Endothelial cell of umbilical vein (primary cell): ENCODE results near the gene MDH1. TPM values are rescaled to one million over a fixed set of nuclear protein-coding genes. Genes with fewer than 3 reads are reported as not detected.

Experiments used
- BruUV-seq: library from RNA; stranded (reverse); fragments of 400-500 nt; replicated peaks from 2 replicates; lab custom pipeline; 2021; lab: Mats Ljungman, UMichigan
- CTCF ChIA-PET: fragments of 300-600, 350-600 bp; sonication (Branson Sonifier 250); formaldehyde crosslinking; loops from one replicate; lab custom pipeline; 2021; ENCODE audit warnings: antibody characterized with exemption, inconsistent platforms; lab: Charles Lee
- POLR2A ChIA-PET: fragments of 300-600, 350-600 bp; sonication (Branson Sonifier 250); formaldehyde crosslinking; loops from one replicate; lab custom pipeline; 2021; ENCODE audit warnings: antibody characterized with exemption, inconsistent platforms; lab: Charles Lee
- DNase-seq: peaks from one replicate; pipeline ENCODE4 v3.0.0-alpha.2; 2011; ENCODE audit warnings: low read depth, low spot score
- FAIRE-seq: peaks from 2 replicates; lab custom pipeline; 2011; peaks lifted over from hg19 to GRCh38; lab: Jason Lieb, UNC
- H2AFZ ChIP-seq: 2 replicates; pipeline ENCODE4 v1.6.0; 2012; ENCODE audit warnings: low read depth, low read length, control low read depth, inconsistent platforms
- H3K27ac ChIP-seq: 2 replicates; pipeline ENCODE4 v1.5.1; 2011; ENCODE audit warnings: low read depth, mild to moderate bottlenecking, control low read depth, low read length, moderate library complexity; ENCODE audit not compliant: insufficient read depth
- H3K27me3 ChIP-seq, 2 experiments: 2 replicates each; pipeline versions ENCODE4 v1.6.0 to v1.6.1; 2011; ENCODE audit warnings: low read length in 2 of 2, mixed read lengths in 1 of 2; ENCODE audit not compliant: control insufficient read depth in 2 of 2, insufficient read depth in 2 of 2
- H3K36me3 ChIP-seq, 2 experiments: 2 replicates in 1 of 2; 3 replicates in 1 of 2; pipeline ENCODE4 v1.5.1; 2011; ENCODE audit warnings: low read length in 2 of 2, mild to moderate bottlenecking in 1 of 2, moderate library complexity in 1 of 2; ENCODE audit not compliant: control insufficient read depth in 2 of 2, insufficient read depth in 2 of 2; ENCODE audit errors: extremely low read depth in 1 of 2
- H3K4me1 ChIP-seq: 3 replicates; pipeline ENCODE4 v1.5.1; 2011; ENCODE audit warnings: mild to moderate bottlenecking, low read length; ENCODE audit not compliant: control insufficient read depth, insufficient read depth; ENCODE audit errors: extremely low read depth
- H3K4me2 ChIP-seq: 2 replicates; pipeline ENCODE4 v1.6.1; 2011; ENCODE audit warnings: low read length, control low read depth, mixed read lengths; ENCODE audit not compliant: insufficient read depth
- H3K4me3 ChIP-seq, 3 experiments: fragments of 200-600 bp in 1 of 3; sonication (generic), shearing (Covaris generic) in 1 of 3; replicated peaks in 1 of 3; 2 replicates each; pipeline ENCODE4 v1.5.1; 2011 to 2016; ENCODE audit warnings: control low read depth in 3 of 3, low read length in 3 of 3, mild to moderate bottlenecking in 2 of 3, inconsistent platforms in 1 of 3, low read depth in 1 of 3, moderate library complexity in 1 of 3; ENCODE audit not compliant: insufficient read depth in 1 of 3
- H3K79me2 ChIP-seq: 2 replicates; pipeline ENCODE4 v1.6.0; 2012; ENCODE audit warnings: low read length, inconsistent platforms; ENCODE audit not compliant: control insufficient read depth, insufficient read depth
- H3K9ac ChIP-seq: replicated peaks from 2 replicates; pipeline ENCODE3; 2011; ENCODE audit warnings: low read length, control low read depth; ENCODE audit not compliant: insufficient read depth; ENCODE audit errors: extremely low read depth
- H3K9me1 ChIP-seq: replicated peaks from 3 replicates; pipeline ENCODE4 v1.6.0; 2011; ENCODE audit warnings: mild to moderate bottlenecking, low read length; ENCODE audit not compliant: control insufficient read depth, insufficient read depth; ENCODE audit errors: extremely low read depth
- H3K9me3 ChIP-seq: replicated peaks from 2 replicates; pipeline ENCODE4 v1.5.1; 2012; ENCODE audit warnings: low read length, inconsistent platforms; ENCODE audit not compliant: control insufficient read depth, insufficient read depth
- H4K20me1 ChIP-seq: replicated peaks from 2 replicates; pipeline ENCODE3; 2011; ENCODE audit warnings: mild to moderate bottlenecking, low read length; ENCODE audit not compliant: control insufficient read depth, insufficient read depth; ENCODE audit errors: extremely low read depth
- CTCF ChIP-seq, 2 donors: IDR thresholded peaks; 1 replicate in 1 of 2; 2 replicates in 1 of 2; pipeline ENCODE4 v1.5.1; 2011; ENCODE audit warnings: low read length in 2 of 2, mild to moderate bottlenecking in 2 of 2, moderate library complexity in 2 of 2, control low read depth in 1 of 2, inconsistent platforms in 1 of 2, low read depth in 1 of 2; ENCODE audit not compliant: insufficient read depth in 1 of 2; ENCODE audit errors: extremely low read depth in 1 of 2
- EZH2 ChIP-seq: IDR thresholded peaks from 2 replicates; pipeline ENCODE4 v1.6.1; 2012; ENCODE audit warnings: borderline replicate concordance, low read depth, mild to moderate bottlenecking, moderate library complexity, low read length, inconsistent platforms; ENCODE audit not compliant: severe bottlenecking
- FOS ChIP-seq: IDR thresholded peaks from 2 replicates; pipeline ENCODE4 v1.6.1; 2011; ENCODE audit warnings: mild to moderate bottlenecking, low read length, moderate library complexity, borderline replicate concordance; ENCODE audit not compliant: insufficient read depth
- GATA2 ChIP-seq: IDR thresholded peaks from 2 replicates; pipeline ENCODE4 v1.7.0; 2011; ENCODE audit warnings: low read depth, mild to moderate bottlenecking, moderate library complexity, mixed read lengths, low read length; ENCODE audit not compliant: insufficient read length, insufficient read depth
- JUN ChIP-seq: IDR thresholded peaks from 2 replicates; pipeline ENCODE4 v1.6.1; 2011; ENCODE audit warnings: borderline replicate concordance, low read depth; ENCODE audit not compliant: insufficient read length, insufficient read depth
- MYC ChIP-seq: IDR thresholded peaks from one replicate; pipeline ENCODE4 v1.6.1; 2011; ENCODE audit warnings: mild to moderate bottlenecking, low read depth, low read length
- POLR2A ChIP-seq: IDR thresholded peaks from 2 replicates; pipeline ENCODE4 v1.6.1; 2012; ENCODE audit warnings: low read depth, mild to moderate bottlenecking, control low read depth, low read length
- POLR2AphosphoS5 ChIP-seq: IDR thresholded peaks from 2 replicates; pipeline ENCODE4 v1.6.1; 2012; ENCODE audit warnings: low read depth, mild to moderate bottlenecking, control low read depth, low read length, moderate library complexity; ENCODE audit not compliant: insufficient read depth
- dilution Hi-C: fragments of 300-500 bp; cut with MboI; formaldehyde crosslinking; loops from one replicate; pipeline ENCODE4 v1.15.0; 2019; ENCODE audit warnings: low sequenced_read_pairs; ENCODE audit not compliant: extremely low pct_ligation_motif_present
- intact Hi-C: fragments of 100-400 bp; cut with micrococcal nuclease; formaldehyde crosslinking; loops from one replicate; pipeline ENCODE4 v1.10.0; 2022
- polyA plus RNA-seq, 4 experiments: library from polyadenylated mRNA; depleted of rRNA in 3 of 4; stranded (reverse) in 3 of 4; unstranded in 1 of 4; fragments of >200 nt; gene quantifications; 2 replicates each; pipeline versions ENCODE4 v1.2.1 to v1.2.3, GENCODE V29; 2011 to 2012; ENCODE audit warnings: missing spikeins in 1 of 4
- total RNA-seq: library from RNA; stranded (reverse); gene quantifications from 2 replicates; pipeline ENCODE4 v1.2.3, GENCODE V29; 2021
- TF ChIP-seq, protein P1 (sequence below): IDR thresholded peaks from 2 replicates; pipeline ENCODE4 v1.6.1; 2011; ENCODE audit not compliant: insufficient read depth, insufficient read length

The MDH1 gene
- total and polyA plus RNA-seq, 2 donors (not counting 3 experiments of a cell fraction or from before 2014, with no cell fraction given), result 107 to 121 TPM

DNA sequence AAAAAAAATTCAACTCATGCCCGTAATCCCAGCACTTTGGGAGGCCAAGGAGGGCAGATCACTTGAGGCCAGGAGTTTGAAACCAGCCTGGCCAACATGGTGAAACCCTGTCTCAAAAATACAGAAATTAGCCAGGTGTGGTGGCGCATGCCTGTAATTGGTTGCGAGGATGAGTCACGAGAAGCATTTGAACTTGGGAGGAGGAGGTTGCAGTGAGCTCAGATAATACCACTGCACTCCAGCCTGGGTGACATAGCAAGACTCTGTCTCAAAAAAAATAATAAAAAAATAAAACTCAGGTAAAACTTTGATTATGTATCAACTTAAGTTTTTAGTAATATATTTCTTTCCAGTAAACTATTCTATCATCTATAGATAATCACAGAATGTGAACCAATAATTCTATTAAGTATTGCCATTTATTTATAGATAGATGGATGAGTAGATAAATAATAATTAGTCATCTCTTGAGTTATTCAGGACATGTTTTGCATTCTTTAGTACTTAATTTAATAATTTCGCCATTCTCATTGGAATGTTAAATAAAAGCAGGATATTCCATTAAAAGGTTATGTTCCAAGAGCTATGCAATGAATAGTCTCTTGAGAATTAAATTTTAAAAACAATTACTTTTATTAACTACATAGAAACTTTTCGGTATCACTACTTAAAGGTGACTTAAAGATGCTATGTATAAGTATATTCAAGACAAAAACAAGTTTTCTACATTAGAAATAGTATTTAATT, 49.2 kb upstream of the MDH1 start:
- H3K27me3 ChIP-seq, result no peaks in the 10 kb centered on the region
- H3K27ac ChIP-seq, result no peak overlapping the region
- no peaks in the 10 kb centered on the region for H3K36me3 ChIP-seq
- CTCF ChIA-PET, result interaction anchor here (1.3 kb wide), 1 partner anchor 1083 kb away, joined by 3 read pairs; no protein-coding TSS in a partner anchor
- POLR2A ChIA-PET, result no interaction called here
- no peaks in the 10 kb centered on the region for H3K4me1 ChIP-seq
- H3K4me2 ChIP-seq, result no peak overlapping the region
- peaks cover 2% of the 10 kb centered on the region for H3K9me1 ChIP-seq
- BruUV-seq, result no TSS peak
- no peaks in the 10 kb centered on the region for H3K9me3 ChIP-seq
- intact Hi-C loops, result loop anchor here (5.0 kb wide), 1 partner anchor 752 kb away; no protein-coding TSS in a partner anchor
- TF ChIP-seq GATA2, result no peak
- TF ChIP-seq MYC, result no peak
- no peak for TF ChIP-seq CTCF (IDR thresholded peaks at IDR 0.05; ENCODE audit: extremely low read depth in 1 of 2, insufficient read depth in 1 of 2, low read depth in 1 of 2, low read length in 2 of 2)
- TF ChIP-seq POLR2AphosphoS5, result no peak
- TF ChIP-seq JUN, result no peak
- TF ChIP-seq POLR2A, result no peak
- TF ChIP-seq, protein P1, sequence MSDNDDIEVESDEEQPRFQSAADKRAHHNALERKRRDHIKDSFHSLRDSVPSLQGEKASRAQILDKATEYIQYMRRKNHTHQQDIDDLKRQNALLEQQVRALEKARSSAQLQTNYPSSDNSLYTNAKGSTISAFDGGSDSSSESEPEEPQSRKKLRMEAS, result no peak
- no peak for TF ChIP-seq FOS
- TF ChIP-seq EZH2, result no peak
- H3K79me2 ChIP-seq, result no peaks in the 10 kb centered on the region
- no peak for DNase-seq
- no peaks in the 10 kb centered on the region for H4K20me1 ChIP-seq
- peak; percentile 55 for FAIRE-seq
- dilution Hi-C loops, result no loop called here
- no peak overlapping the region for H3K4me3 ChIP-seq
- H3K9ac ChIP-seq, result no peak overlapping the region
- H2AFZ ChIP-seq, result no peak overlapping the region
